CD4-positive, alpha-beta T cell treated with Interleukin-6 for 4 hours (primary cell): ENCODE results near the gene RAB12.
"Not testable (repeated sequence)": the region's sequence is repeated elsewhere in the genome, so short reads cannot be mapped to it uniquely, and the experiment has no call there.

Experiments
- DNase-seq: peaks from one replicate; pipeline ENCODE4 v3.0.0-alpha.2; 2020; ENCODE audit warnings: mixed read lengths

Gene RAB12

GRCh38 chr18:8608795-8609658, at the start of gene RAB12:
Gene RAB12, plus strand, starts transcription at chr18:8609437. Its CDS starts 3 bp downstream, at chr18:8609440.
- peak; percentile 90 for DNase-seq

GRCh38 chr18:8559612-8560186, 49.5 kb upstream of the RAB12 start:
- DNase-seq, result no peak

- DNase-seq, result no peak
These were observed 47.9 kb upstream of the RAB12 start for GRCh38 chr18:8561123-8561910.

- DNase-seq, result no peak
These were observed 47.2 kb upstream of the RAB12 start for GRCh38 chr18:8562070-8562469.

GRCh38 chr18:8562919-8563318, 46.3 kb upstream of the RAB12 start:
- no peak for DNase-seq

- DNase-seq, result no peak
These were observed 37.8 kb upstream of the RAB12 start for GRCh38 chr18:8571399-8571798.

GRCh38 chr18:8573766-8574165, 35.5 kb upstream of the RAB12 start:
- DNase-seq, result not testable (repeated sequence)

GRCh38 chr18:8584798-8585197, 24.4 kb upstream of the RAB12 start:
- no peak for DNase-seq

GRCh38 chr18:8586941-8587340, 22.3 kb upstream of the RAB12 start:
- no peak for DNase-seq

- no peak for DNase-seq
These were observed 13.8 kb upstream of the RAB12 start for GRCh38 chr18:8595445-8595844.

GRCh38 chr18:8601277-8602032, 7.8 kb upstream of the RAB12 start:
- DNase-seq, result no peak

- DNase-seq, result no peak
These were observed 7.2 kb upstream of the RAB12 start for GRCh38 chr18:8602040-8602439.

- DNase-seq, result no peak
These were observed 6.7 kb upstream of the RAB12 start for GRCh38 chr18:8602557-8602956.

- DNase-seq, result no peak
These were observed 5.3 kb upstream of the RAB12 start for GRCh38 chr18:8603663-8604520.

- DNase-seq, result no peak
These were observed 3.3 kb upstream of the RAB12 start for GRCh38 chr18:8605974-8606373.

GRCh38 chr18:8607776-8608742, 1.2 kb upstream of the RAB12 start:
- no peak for DNase-seq

GRCh38 chr18:8609659-8610458, 622 bp downstream of the RAB12 start:
- peak; percentile 18 for DNase-seq

GRCh38 chr18:8610459-8610851, 1.2 kb downstream of the RAB12 start:
- DNase-seq, result no peak

- DNase-seq, result no peak
These were observed 2.8 kb downstream of the RAB12 start for GRCh38 chr18:8611916-8612576.
